HepG2 (cell line): ENCODE measurements around the gene VARS1. TPM values are rescaled to one million over a fixed set of nuclear protein-coding genes. Genes with fewer than 3 reads are reported as not detected.

ENCODE experiments used
- CHD2 ChIP-seq: IDR thresholded peaks from 2 replicates; pipeline ENCODE4 v1.6.1; 2011; ENCODE audit warnings: low read depth, low read length, improper control_type of control experiment
- FOXM1 ChIP-seq: sonication (generic); formaldehyde crosslinking; IDR thresholded peaks from 2 replicates; pipeline ENCODE4 v1.5.0; 2020; ENCODE audit warnings: missing genetic modification reagents
- FOXO1 ChIP-seq: sonication (generic); formaldehyde crosslinking; IDR thresholded peaks from 2 replicates; pipeline ENCODE4 v1.4.0; 2020; ENCODE audit warnings: missing genetic modification reagents
- GABPA ChIP-seq, 2 experiments: IDR thresholded peaks; 2 replicates each; pipeline ENCODE4 v1.6.1; 2011 to 2016; ENCODE audit warnings: low read depth in 2 of 2, low read length in 1 of 2, missing biosample characterization in 1 of 2, missing genetic modification characterization in 1 of 2
- IKZF1 ChIP-seq: fragments of 450-650 bp; IDR thresholded peaks from 2 replicates; pipeline ENCODE4 v1.7.1; 2016
- KAT8 ChIP-seq: IDR thresholded peaks from 2 replicates; pipeline ENCODE4 v1.6.1; 2016; ENCODE audit warnings: missing genetic modification reagents, missing compliant biosample characterization
- KDM5B ChIP-seq: sonication (generic); formaldehyde crosslinking; IDR thresholded peaks from 2 replicates; pipeline ENCODE4 v1.4.0; 2020; ENCODE audit warnings: missing genetic modification reagents, mild to moderate bottlenecking, borderline replicate concordance
- NR2C2 ChIP-seq: sonication (generic); formaldehyde crosslinking; IDR thresholded peaks from 2 replicates; pipeline ENCODE4 v1.4.0; 2020; ENCODE audit warnings: missing genetic modification reagents, mild to moderate bottlenecking, moderate library complexity, borderline replicate concordance
- SAFB2 ChIP-seq: sonication (generic); formaldehyde crosslinking; IDR thresholded peaks from 2 replicates; pipeline ENCODE4 v1.5.1; 2020; ENCODE audit warnings: missing genetic modification reagents, low read depth, mild to moderate bottlenecking, borderline replicate concordance
- SOX5 ChIP-seq: IDR thresholded peaks from 2 replicates; pipeline ENCODE4 v1.6.1; 2016; ENCODE audit warnings: borderline replicate concordance
- STAT5B ChIP-seq: sonication (generic); formaldehyde crosslinking; IDR thresholded peaks from 2 replicates; pipeline ENCODE4 v1.4.0; 2020; ENCODE audit warnings: missing genetic modification reagents
- TRIM24 ChIP-seq: sonication (generic); formaldehyde crosslinking; IDR thresholded peaks from 2 replicates; pipeline ENCODE4 v1.8.0; 2022; ENCODE audit warnings: mild to moderate bottlenecking, missing genetic modification reagents
- ZC3H4 ChIP-seq: sonication (generic); formaldehyde crosslinking; IDR thresholded peaks from 2 replicates; pipeline ENCODE4 v1.4.0; 2020; ENCODE audit warnings: missing genetic modification reagents, borderline replicate concordance
- ZNF251 ChIP-seq: sonication (generic); formaldehyde crosslinking; IDR thresholded peaks from 2 replicates; pipeline ENCODE4 v1.9.0; 2021; ENCODE audit warnings: mild to moderate bottlenecking, missing genetic modification reagents
- ZNF34 ChIP-seq: sonication (generic); formaldehyde crosslinking; IDR thresholded peaks from 2 replicates; pipeline ENCODE4 v1.4.0; 2020; ENCODE audit warnings: mild to moderate bottlenecking, missing genetic modification reagents, borderline replicate concordance
- ZNF382 ChIP-seq: sonication (generic); formaldehyde crosslinking; IDR thresholded peaks from 2 replicates; pipeline ENCODE4 v1.5.0; 2020; ENCODE audit warnings: missing genetic modification reagents, mild to moderate bottlenecking, borderline replicate concordance
- polyA plus RNA-seq, 8 experiments: library from polyadenylated mRNA; depleted of rRNA in 3 of 8; stranded (reverse) in 7 of 8; unstranded in 1 of 8; fragments of >200 nt; fragmentation: Illumina TruSeq in 4 of 8; extraction: Trizol in 4 of 8; gene quantifications; 2 replicates each; pipeline versions ENCODE4 v1.2.1 to v1.2.3, GENCODE V29; 2011 to 2016; ENCODE audit warnings: low read depth in 4 of 8, missing spikeins in 1 of 8, mixed read lengths in 1 of 8; ENCODE audit not compliant: insufficient read depth in 1 of 8
- total RNA-seq, 5 experiments: library from RNA; depleted of rRNA; stranded (reverse); fragments of >200 nt; fragmentation: Illumina TruSeq; extraction: Trizol; gene quantifications; 2 replicates each; pipeline ENCODE4 v1.2.3, GENCODE V29; 2016; ENCODE audit warnings: low read depth in 1 of 5
- TF ChIP-seq, protein P1 (sequence below): sonication (generic); formaldehyde crosslinking; IDR thresholded peaks from 2 replicates; pipeline ENCODE4 v1.8.1; 2023; ENCODE audit warnings: mild to moderate bottlenecking, missing genetic modification reagents, borderline replicate concordance
- TF ChIP-seq, protein P2 (sequence below): sonication (generic); formaldehyde crosslinking; IDR thresholded peaks from 2 replicates; pipeline ENCODE4 v1.4.0; 2020; ENCODE audit warnings: mild to moderate bottlenecking, missing genetic modification reagents, borderline replicate concordance
- TF ChIP-seq, protein P3 (sequence below): sonication (generic); formaldehyde crosslinking; IDR thresholded peaks from 2 replicates; pipeline ENCODE4 v1.4.0; 2020; ENCODE audit warnings: mild to moderate bottlenecking, missing genetic modification reagents
- TF ChIP-seq, protein P4 (sequence below): sonication (generic); formaldehyde crosslinking; IDR thresholded peaks from 2 replicates; pipeline ENCODE4 v1.4.0; 2020; ENCODE audit warnings: missing genetic modification reagents
- TF ChIP-seq, protein P5 (sequence below): sonication (generic); formaldehyde crosslinking; IDR thresholded peaks from 2 replicates; pipeline ENCODE4 v1.4.0; 2020; ENCODE audit warnings: missing genetic modification reagents

VARS1 gene
- total and polyA plus RNA-seq, 2 of the 13 experiments (the other 11 are each of a cell fraction or from before 2014, with no cell fraction given), result 14.7 to 56.1 TPM

DNA sequence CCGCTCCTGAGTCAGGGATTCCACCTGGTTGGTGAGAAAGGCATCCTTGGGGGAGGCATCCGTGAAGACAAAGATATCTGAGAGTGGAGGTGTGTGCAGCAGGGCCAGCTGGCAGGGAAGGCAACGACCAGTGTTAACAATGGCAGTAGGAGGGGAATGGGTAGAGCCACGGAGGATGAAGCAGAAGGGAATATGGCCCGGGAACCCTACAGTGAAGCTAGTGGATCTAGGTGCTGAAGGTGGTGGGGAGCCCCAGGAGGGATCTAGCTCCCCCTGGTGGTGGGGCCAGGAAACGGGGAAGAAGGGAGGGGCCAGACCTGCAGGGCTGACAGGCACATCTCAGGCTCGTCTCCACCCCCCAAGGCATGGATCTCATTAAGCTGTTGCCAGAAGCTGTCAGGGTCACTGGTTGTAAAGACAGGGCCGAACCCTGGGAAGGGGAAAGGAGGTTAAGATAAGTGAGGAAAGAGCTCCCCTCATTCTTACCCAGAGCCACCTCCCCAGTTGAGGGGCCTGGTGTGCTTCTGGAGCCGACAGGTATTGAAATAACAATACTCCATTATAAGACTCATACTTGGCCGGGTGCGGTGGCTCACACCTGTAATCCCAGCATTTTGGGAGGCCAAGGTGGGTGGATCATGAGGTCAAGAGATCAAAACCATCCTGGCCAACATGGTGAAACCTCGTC lies 25.7 kb downstream of the VARS1 start (continued):
- TF ChIP-seq ZNF382 (no peak), FOXM1 (no peak), SAFB2 (CRISPR knock-in tag) (no peak), ZC3H4 (CRISPR knock-in tag) (no peak; the same call in 1 of the 2 replicates), STAT5B (CRISPR knock-in tag) (no peak), SOX5 (CRISPR knock-in tag) (peak; percentile 61), IKZF1 (no peak), FOXO1 (0 out of 2 replicates have a peak, but pooled peaks have one; percentile 38), ZNF34 (CRISPR knock-in tag) (no peak), TRIM24 (no peak), NR2C2 (CRISPR knock-in tag) (no peak), KDM5B (CRISPR knock-in tag) (peak; percentile 77; the same call in 1 of the 2 replicates), CHD2 (no peak), ZNF251 (no peak), GABPA (IDR thresholded peaks at IDR 0.05; ENCODE audit: low read depth, low read length) (no peak), GABPA (CRISPR knock-in tag; IDR thresholded peaks at IDR 0.05; ENCODE audit: low read depth) (peak; percentile 46; the same call in 1 of the 2 replicates), KAT8 (peak; percentile 64; the same call in 1 of the 2 replicates)
- TF ChIP-seq, protein P1, sequence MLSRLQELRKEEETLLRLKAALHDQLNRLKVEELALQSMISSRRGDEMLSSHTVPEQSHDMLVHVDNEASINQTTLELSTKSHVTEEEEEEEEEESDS (CRISPR knock-in tag), result no peak
- TF ChIP-seq, protein P2, sequence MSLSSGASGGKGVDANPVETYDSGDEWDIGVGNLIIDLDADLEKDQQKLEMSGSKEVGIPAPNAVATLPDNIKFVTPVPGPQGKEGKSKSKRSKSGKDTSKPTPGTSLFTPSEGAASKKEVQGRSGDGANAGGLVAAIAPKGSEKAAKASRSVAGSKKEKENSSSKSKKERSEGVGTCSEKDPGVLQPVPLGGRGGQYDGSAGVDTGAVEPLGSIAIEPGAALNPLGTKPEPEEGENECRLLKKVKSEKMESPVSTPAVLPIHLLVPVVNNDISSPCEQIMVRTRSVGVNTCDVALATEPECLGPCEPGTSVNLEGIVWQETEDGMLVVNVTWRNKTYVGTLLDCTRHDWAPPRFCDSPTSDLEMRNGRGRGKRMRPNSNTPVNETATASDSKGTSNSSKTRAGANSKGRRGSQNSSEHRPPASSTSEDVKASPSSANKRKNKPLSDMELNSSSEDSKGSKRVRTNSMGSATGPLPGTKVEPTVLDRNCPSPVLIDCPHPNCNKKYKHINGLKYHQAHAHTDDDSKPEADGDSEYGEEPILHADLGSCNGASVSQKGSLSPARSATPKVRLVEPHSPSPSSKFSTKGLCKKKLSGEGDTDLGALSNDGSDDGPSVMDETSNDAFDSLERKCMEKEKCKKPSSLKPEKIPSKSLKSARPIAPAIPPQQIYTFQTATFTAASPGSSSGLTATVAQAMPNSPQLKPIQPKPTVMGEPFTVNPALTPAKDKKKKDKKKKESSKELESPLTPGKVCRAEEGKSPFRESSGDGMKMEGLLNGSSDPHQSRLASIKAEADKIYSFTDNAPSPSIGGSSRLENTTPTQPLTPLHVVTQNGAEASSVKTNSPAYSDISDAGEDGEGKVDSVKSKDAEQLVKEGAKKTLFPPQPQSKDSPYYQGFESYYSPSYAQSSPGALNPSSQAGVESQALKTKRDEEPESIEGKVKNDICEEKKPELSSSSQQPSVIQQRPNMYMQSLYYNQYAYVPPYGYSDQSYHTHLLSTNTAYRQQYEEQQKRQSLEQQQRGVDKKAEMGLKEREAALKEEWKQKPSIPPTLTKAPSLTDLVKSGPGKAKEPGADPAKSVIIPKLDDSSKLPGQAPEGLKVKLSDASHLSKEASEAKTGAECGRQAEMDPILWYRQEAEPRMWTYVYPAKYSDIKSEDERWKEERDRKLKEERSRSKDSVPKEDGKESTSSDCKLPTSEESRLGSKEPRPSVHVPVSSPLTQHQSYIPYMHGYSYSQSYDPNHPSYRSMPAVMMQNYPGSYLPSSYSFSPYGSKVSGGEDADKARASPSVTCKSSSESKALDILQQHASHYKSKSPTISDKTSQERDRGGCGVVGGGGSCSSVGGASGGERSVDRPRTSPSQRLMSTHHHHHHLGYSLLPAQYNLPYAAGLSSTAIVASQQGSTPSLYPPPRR (CRISPR knock-in tag), result no peak
- TF ChIP-seq, protein P3, sequence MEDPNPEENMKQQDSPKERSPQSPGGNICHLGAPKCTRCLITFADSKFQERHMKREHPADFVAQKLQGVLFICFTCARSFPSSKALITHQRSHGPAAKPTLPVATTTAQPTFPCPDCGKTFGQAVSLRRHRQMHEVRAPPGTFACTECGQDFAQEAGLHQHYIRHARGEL (CRISPR knock-in tag), result no peak
- TF ChIP-seq, protein P4, sequence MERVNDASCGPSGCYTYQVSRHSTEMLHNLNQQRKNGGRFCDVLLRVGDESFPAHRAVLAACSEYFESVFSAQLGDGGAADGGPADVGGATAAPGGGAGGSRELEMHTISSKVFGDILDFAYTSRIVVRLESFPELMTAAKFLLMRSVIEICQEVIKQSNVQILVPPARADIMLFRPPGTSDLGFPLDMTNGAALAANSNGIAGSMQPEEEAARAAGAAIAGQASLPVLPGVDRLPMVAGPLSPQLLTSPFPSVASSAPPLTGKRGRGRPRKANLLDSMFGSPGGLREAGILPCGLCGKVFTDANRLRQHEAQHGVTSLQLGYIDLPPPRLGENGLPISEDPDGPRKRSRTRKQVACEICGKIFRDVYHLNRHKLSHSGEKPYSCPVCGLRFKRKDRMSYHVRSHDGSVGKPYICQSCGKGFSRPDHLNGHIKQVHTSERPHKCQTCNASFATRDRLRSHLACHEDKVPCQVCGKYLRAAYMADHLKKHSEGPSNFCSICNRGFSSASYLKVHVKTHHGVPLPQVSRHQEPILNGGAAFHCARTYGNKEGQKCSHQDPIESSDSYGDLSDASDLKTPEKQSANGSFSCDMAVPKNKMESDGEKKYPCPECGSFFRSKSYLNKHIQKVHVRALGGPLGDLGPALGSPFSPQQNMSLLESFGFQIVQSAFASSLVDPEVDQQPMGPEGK (CRISPR knock-in tag), result peak; percentile 90
- TF ChIP-seq, protein P5, sequence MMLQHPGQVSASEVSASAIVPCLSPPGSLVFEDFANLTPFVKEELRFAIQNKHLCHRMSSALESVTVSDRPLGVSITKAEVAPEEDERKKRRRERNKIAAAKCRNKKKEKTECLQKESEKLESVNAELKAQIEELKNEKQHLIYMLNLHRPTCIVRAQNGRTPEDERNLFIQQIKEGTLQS, result 0 out of 2 replicates have a peak, but pooled peaks have one; percentile 15
